ENCODE measurements around the gene ZBTB17. TPM values are rescaled to one million over a fixed set of nuclear protein-coding genes. Genes with fewer than 3 reads are reported as not detected.

Gene ZBTB17
- total and polyA plus RNA-seq, 9 of the 15 experiments (the other 6 are each of a cell fraction or from before 2014, with no cell fraction given) = 1.1 to 53.4 (median 29.6) TPM

DNA sequence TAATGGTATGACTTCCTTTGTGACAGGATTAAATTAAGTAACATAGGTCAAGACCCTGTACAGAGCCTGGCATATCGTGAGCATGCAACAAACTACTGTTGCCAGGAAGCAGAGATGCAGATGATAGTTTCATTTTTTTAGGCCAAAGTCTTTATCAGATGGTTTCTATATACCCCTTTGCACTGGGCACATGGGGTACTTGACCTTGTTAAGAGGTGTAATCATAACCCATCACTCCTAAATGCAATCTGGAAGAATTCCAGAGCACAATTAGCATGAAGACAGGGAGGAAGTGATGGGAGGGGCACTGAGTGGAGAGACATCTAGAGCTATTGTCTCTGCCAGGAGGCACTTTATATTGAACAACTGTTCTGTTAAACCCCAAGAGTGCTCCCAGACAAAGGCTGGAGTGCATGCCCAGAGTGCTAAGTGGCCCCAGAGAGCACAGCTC is 22.1 kb downstream of the ZBTB17 start (continued):
- TF ChIP-seq CHAMP1 (IDR thresholded peaks at IDR 0.05) (no peak), GABPB1 (CRISPR knock-in tag; IDR thresholded peaks at IDR 0.05) (no peak), BACH1 (tag; IDR thresholded peaks at IDR 0.05) (0 out of 2 replicates have a peak, but pooled peaks have one; percentile 38), ZNF354B (CRISPR knock-in tag; IDR thresholded peaks at IDR 0.05) (0 out of 2 replicates have a peak, but pooled peaks have one; percentile 36), GMEB1 (CRISPR knock-in tag; IDR thresholded peaks at IDR 0.05) (peak; percentile 25; the same call in 1 of the 2 replicates), MAX (CRISPR knock-in tag; IDR thresholded peaks at IDR 0.05) (0 out of 2 replicates have a peak, but pooled peaks have one; percentile 3), DDX20 (tag; IDR thresholded peaks at IDR 0.05; ENCODE audit: low read depth) (no peak), VEZF1 (CRISPR knock-in tag; IDR thresholded peaks at IDR 0.05) (no peak), ZNF146 (CRISPR knock-in tag; IDR thresholded peaks at IDR 0.05; ENCODE audit: unreplicated experiment) (no peak), ZNF551 (CRISPR knock-in tag; IDR thresholded peaks at IDR 0.05) (no peak), HNRNPLL (IDR thresholded peaks at IDR 0.05; ENCODE audit: low read depth, low read length, poor library complexity, severe bottlenecking) (no peak), U2AF1 (optimal IDR thresholded peaks at IDR 0.05; ENCODE audit: low read depth, low read length) (no peak)
- TF ChIP-seq, protein P1, sequence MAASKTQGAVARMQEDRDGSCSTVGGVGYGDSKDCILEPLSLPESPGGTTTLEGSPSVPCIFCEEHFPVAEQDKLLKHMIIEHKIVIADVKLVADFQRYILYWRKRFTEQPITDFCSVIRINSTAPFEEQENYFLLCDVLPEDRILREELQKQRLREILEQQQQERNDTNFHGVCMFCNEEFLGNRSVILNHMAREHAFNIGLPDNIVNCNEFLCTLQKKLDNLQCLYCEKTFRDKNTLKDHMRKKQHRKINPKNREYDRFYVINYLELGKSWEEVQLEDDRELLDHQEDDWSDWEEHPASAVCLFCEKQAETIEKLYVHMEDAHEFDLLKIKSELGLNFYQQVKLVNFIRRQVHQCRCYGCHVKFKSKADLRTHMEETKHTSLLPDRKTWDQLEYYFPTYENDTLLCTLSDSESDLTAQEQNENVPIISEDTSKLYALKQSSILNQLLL (CRISPR knock-in tag; IDR thresholded peaks at IDR 0.05; ENCODE audit: borderline replicate concordance) = no peak
- TF ChIP-seq, protein P2, sequence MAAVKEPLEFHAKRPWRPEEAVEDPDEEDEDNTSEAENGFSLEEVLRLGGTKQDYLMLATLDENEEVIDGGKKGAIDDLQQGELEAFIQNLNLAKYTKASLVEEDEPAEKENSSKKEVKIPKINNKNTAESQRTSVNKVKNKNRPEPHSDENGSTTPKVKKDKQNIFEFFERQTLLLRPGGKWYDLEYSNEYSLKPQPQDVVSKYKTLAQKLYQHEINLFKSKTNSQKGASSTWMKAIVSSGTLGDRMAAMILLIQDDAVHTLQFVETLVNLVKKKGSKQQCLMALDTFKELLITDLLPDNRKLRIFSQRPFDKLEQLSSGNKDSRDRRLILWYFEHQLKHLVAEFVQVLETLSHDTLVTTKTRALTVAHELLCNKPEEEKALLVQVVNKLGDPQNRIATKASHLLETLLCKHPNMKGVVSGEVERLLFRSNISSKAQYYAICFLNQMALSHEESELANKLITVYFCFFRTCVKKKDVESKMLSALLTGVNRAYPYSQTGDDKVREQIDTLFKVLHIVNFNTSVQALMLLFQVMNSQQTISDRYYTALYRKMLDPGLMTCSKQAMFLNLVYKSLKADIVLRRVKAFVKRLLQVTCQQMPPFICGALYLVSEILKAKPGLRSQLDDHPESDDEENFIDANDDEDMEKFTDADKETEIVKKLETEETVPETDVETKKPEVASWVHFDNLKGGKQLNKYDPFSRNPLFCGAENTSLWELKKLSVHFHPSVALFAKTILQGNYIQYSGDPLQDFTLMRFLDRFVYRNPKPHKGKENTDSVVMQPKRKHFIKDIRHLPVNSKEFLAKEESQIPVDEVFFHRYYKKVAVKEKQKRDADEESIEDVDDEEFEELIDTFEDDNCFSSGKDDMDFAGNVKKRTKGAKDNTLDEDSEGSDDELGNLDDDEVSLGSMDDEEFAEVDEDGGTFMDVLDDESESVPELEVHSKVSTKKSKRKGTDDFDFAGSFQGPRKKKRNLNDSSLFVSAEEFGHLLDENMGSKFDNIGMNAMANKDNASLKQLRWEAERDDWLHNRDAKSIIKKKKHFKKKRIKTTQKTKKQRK (IDR thresholded peaks at IDR 0.05; ENCODE audit: borderline replicate concordance, low read depth, low read length) = no peak
- TF ChIP-seq, protein P3, sequence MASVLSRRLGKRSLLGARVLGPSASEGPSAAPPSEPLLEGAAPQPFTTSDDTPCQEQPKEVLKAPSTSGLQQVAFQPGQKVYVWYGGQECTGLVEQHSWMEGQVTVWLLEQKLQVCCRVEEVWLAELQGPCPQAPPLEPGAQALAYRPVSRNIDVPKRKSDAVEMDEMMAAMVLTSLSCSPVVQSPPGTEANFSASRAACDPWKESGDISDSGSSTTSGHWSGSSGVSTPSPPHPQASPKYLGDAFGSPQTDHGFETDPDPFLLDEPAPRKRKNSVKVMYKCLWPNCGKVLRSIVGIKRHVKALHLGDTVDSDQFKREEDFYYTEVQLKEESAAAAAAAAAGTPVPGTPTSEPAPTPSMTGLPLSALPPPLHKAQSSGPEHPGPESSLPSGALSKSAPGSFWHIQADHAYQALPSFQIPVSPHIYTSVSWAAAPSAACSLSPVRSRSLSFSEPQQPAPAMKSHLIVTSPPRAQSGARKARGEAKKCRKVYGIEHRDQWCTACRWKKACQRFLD (CRISPR knock-in tag; IDR thresholded peaks at IDR 0.05) = no peak; the same call in 1 of the 2 replicates

All from K562 (cell line).